GM12891 (cell line): Measurements from ENCODE around the gene SLC25A26.

Source experiments
- POLR2A ChIP-seq: IDR thresholded peaks from 2 replicates; pipeline ENCODE4 v1.6.1; 2011; ENCODE audit warnings: low read depth, low read length, control low read depth
- POLR2AphosphoS5 ChIP-seq: IDR thresholded peaks from 2 replicates; pipeline ENCODE4 v1.6.1; 2011; ENCODE audit warnings: low read depth, low read length, control low read depth
- POU2F2 ChIP-seq: IDR thresholded peaks from 2 replicates; pipeline ENCODE4 v1.6.1; 2011; ENCODE audit warnings: low read depth, mild to moderate bottlenecking, control low read depth, low read length, moderate library complexity
- SPI1 ChIP-seq: IDR thresholded peaks from 2 replicates; pipeline ENCODE4 v1.6.1; 2011; ENCODE audit warnings: low read depth, low read length, control low read depth
- TAF1 ChIP-seq: IDR thresholded peaks from 2 replicates; pipeline ENCODE4 v1.6.1; 2011; ENCODE audit warnings: low read depth, low read length, control low read depth

DNA sequence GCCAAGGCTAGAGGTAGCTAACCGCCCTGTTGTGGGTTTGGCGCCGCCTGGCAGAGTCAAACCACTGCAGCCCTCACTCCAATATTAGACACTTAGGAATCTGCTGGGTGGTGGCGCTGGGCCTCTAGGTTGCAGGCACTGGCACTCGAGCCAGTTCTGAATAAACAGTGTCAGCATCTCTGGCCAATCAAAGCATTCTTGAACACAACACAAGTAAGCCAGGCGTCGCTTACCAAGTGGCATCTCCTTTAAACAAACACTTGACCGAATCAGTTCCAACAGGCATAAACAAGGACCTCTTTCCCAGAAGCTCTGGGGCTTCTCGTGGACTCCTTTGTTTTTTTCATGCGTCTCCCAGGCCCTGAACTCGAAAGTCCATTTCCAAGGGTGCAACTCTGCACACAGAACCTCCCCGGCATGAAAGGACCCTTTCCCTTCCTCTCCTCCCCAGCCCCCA is 197.7 kb downstream of the SLC25A26 start:
- TF ChIP-seq POLR2A (no peak), POLR2AphosphoS5 (no peak), SPI1 (no peak), TAF1 (no peak), POU2F2 (no peak)
